GM10847 (cell line): Measurements from ENCODE around the gene HINFP.

Experiments
- POLR2A ChIP-seq: IDR thresholded peaks from 2 replicates; pipeline ENCODE4 v1.6.1; 2011; ENCODE audit not compliant: insufficient read length; ENCODE audit errors: extremely low read depth

The HINFP gene, protein sequence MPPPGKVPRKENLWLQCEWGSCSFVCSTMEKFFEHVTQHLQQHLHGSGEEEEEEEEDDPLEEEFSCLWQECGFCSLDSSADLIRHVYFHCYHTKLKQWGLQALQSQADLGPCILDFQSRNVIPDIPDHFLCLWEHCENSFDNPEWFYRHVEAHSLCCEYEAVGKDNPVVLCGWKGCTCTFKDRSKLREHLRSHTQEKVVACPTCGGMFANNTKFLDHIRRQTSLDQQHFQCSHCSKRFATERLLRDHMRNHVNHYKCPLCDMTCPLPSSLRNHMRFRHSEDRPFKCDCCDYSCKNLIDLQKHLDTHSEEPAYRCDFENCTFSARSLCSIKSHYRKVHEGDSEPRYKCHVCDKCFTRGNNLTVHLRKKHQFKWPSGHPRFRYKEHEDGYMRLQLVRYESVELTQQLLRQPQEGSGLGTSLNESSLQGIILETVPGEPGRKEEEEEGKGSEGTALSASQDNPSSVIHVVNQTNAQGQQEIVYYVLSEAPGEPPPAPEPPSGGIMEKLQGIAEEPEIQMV

DNA sequence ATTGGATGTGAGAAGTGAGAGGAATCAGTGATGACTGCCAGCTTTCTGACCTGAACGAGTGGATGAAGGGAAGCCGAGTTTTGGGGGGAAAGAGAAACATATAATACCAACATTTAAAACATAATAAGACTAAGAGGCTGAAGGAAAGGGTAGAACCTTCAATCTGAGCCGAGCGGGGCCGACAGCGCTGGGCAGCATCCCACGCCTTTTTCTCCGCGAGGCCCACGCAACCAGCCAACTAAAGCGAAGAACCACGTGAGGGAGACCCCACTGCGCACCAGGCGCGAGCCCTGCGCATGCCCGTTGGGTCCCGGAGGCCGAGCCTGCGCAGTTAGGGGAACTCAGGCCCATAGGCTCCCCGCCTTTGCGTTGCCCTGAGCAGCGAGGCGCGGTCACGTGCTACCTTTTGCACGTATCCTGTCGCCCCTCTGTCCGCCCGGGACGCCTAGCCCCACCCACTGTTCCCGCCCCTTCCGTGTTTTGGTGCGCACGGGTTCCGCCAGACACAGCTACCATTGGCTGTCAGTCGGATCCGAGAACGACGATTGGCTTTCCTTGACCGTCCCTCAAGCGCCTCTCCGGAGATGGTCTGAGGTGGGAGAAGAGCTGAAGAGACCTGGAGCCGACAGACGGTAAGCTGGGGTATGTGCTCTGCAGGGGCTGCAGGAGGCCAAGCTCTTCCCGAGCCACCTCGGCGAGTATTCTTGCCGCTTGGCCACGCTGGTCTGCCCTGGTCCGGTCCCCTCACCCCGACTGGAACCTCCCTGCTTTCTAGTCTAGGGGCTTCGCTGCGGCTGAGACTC is at the start of gene HINFP:
Gene HINFP (plus strand): TSS at position 573 of the 803 bp plus-strand sequence. CDS start 5,365 bp downstream, outside the sequence.
- no peak for TF ChIP-seq POLR2A

DNA sequence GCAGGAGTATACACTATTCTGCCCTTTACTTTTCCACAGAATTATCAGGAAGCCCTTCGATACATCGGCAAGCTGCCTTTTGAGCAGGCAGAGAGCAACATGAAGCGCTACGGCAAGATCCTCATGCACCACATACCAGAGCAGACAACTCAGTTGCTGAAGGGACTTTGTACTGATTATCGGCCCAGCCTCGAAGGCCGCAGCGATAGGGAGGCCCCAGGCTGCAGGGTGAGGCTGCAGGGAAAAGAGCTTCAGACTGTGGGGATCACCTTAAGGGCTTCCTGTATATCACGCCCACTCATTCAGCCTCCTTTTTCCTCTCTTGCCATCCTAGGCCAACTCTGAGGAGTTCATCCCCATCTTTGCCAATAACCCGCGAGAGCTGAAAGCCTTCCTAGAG is 43.5 kb upstream of the HINFP start:
- TF ChIP-seq POLR2A = no peak

DNA sequence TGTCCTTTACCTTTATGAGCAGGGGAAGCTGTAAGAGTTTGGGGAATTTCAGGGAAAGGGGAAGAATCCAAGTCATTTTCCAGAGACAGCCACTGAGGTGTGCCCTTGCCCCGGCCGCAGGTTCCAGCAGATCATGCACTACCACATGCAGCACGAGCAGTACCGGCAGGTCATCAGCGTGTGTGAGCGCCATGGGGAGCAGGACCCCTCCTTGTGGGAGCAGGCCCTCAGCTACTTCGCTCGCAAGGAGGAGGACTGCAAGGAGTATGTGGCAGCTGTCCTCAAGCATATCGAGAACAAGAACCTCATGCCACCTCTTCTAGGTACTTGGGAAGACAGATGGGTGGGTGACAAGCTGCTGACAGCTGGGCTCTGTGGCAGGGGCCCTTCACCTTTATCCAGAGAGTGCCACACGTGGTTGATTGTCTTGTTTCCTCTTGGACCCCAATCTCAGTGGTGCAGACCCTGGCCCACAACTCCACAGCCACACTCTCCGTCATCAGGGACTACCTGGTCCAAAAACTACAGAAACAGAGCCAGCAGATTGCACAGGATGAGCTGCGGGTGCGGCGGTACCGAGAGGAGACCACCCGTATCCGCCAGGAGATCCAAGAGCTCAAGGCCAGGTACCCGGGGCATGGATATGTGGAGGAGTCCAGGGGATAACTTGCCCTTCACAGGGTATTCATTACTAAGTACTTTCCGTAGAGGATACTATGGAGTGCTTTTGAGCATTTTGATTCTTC is 42.5 kb upstream of the HINFP start:
- no peak for TF ChIP-seq POLR2A

DNA sequence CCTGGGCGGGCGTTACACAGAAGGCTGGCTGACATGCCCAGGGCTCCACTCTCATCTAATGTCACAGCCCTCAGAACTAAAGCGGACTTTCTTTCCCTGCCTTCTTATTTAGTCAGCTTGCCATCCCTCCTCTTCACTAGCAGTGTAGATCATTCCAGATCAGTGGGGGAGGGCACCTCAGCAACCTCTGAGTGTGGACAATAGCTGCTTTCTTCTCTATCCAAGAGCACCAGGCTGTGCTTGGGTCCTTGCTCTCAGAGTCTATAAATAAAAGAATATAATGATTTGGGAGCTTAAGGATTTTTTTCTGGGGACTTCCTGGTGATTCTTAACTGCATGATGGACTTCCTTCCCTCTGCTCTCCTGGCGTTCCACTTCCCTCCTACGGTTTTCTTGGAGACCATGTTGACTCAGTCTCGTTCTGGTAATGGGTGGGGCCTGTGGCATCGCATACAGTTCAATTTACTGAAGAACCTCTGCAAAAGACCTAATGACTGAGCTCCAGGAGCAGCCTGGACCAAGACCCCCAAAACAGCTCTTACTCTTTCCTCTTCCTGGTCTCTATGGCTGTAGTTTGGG is 39.6 kb upstream of the HINFP start:
- no peak for TF ChIP-seq POLR2A

DNA sequence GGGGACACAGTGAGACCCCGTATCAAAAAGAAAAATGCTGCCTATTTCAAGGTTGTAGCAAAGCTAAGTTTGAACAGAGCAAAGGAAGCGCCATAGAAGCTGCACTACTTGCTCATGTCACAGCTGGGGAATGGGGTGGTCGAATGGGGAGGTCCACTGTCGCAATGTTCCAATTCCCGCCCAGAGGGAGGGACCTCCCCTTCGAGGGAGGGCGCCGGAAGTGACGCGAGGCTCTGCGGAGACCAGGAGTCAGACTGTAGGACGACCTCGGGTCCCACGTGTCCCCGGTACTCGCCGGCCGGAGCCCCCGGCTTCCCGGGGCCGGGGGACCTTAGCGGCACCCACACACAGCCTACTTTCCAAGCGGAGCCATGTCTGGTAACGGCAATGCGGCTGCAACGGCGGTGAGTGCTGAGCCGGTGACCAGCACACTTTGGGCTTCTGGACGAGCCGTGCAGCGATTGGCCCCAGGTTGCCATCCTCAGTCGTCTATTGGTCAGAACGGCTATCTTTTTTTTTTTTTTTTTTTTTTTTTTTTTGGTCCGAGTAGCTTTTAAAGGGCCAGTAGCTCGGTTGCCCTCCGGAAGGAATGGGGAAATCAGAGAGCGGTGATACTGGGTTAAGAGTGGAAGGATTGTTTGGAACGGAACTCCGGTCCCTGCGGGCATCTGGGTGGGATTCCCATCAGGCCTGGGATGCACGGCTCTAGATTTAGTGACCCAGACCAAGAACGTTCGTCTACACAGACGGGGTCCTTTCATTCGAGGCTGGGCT is 36.5 kb upstream of the HINFP start, which contains the start of gene HMBS:
Gene HMBS (plus strand): TSS at position 219 of the 774 bp plus-strand sequence. CDS start 153 bp downstream, at position 372.
- TF ChIP-seq POLR2A = peak; percentile 51

DNA sequence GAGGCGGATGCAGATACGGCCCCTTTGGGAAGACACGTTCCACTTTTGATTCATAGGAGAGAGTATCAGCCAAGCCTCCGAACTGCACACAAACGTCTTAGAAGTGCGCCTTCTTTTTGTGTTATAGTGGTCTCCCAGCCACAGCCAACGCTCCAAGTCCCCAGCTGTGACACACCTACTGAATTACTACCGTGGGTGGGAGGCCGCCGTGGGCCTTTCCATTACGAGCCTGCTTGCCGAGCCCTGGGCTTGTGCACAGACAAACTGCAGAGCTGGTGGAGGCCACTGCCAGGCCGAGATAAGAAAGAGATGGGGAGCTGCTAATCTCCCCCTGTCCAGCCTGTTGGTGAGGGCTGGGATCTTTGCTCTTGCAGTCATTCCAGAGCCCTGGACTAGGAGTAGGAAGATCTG is 35.9 kb upstream of the HINFP start:
- no peak for TF ChIP-seq POLR2A

DNA sequence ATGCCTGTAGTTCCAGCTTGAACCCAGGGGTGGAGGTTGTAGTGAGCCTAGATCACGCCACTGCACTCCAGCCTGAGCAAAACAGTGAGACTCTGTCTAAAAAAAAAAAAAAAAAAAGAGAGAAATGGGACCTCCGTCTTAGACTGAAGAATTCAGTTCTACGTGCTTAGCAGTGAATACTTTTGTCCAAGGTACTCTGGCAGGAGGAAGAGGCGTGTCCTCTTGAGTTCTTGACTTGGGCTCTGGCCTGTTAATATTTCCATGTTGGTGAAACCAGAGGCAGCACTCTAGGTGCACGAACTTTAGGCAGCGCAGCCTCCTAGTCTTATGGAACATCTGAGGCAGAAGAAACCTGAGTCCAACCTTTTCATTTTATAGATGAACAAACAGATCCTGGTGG is 34.3 kb upstream of the HINFP start:
- TF ChIP-seq POLR2A = no peak

DNA sequence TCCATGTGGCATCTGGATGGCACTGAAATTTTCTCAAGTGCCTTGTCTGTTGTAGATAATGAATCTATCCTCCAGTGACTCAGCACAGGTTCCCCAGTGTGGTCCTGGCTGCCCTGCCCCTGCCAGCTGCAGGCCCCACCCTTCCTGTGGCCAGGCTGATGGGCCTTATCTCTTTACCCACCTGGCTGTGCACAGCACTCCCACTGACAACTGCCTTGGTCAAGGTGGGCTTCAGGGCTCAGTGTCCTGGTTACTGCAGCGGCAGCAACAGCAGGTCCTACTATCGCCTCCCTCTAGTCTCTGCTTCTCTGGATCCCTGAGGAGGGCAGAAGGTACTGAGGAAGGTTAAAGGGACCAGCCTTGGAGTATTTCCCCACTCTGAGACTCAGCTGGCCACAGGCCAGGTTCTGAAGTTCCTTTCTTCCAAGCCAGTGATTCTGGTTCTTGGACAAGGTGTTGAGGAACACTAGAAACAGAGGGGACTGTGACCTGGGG is 33.6 kb upstream of the HINFP start:
- TF ChIP-seq POLR2A = no peak

DNA sequence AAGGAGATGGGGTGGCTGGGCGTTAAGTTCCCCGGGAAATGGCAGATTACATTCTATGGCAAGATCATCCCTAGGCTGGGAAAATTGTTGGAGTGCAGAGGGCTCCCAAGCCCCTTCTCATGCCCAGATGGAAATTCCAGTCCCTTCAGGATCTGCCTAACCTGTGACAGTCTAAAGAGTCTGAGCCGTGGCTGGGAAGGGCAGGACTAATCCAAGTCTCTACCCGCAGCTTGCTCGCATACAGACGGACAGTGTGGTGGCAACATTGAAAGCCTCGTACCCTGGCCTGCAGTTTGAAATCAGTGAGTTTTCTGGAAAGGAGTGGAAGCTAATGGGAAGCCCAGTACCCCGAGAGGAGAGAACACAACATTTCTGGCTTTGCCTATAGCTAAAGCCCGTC is 33.0 kb upstream of the HINFP start:
- no peak for TF ChIP-seq POLR2A

DNA sequence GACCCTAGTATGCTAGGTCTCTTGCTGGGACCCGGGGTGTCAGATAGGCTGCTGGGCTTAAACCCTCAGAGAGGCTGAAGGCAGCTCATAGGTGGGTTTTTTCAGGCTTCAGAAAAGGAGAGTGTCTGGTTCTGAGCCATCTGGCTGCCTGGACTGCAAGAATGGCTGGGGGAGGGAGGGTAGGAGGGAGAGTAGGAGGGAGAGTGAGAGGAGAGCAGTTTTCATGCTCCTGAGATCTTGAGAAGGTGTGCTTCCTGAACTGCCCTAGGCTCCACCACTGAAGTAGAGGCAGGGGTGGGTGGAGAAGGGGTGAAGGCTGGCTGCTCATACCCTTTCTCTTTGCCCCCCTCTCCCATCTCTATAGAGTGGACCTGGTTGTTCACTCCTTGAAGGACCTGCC is 32.1 kb upstream of the HINFP start:
- TF ChIP-seq POLR2A = no peak

DNA sequence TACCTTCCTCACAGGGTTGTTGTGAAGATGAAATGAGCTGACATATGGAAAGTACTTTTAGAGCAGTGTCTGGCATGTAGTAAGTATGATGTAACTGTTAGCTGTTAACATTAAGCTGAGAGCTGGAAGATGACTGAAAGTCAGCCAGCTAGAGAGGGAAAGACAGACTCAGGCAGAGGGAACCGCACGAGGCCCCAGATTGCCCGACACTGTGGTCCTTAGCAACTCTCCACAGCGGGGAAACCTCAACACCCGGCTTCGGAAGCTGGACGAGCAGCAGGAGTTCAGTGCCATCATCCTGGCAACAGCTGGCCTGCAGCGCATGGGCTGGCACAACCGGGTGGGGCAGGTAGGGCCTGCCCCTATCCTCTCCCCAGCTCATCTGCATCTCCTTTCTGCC is 30.2 kb upstream of the HINFP start:
- no peak for TF ChIP-seq POLR2A

DNA sequence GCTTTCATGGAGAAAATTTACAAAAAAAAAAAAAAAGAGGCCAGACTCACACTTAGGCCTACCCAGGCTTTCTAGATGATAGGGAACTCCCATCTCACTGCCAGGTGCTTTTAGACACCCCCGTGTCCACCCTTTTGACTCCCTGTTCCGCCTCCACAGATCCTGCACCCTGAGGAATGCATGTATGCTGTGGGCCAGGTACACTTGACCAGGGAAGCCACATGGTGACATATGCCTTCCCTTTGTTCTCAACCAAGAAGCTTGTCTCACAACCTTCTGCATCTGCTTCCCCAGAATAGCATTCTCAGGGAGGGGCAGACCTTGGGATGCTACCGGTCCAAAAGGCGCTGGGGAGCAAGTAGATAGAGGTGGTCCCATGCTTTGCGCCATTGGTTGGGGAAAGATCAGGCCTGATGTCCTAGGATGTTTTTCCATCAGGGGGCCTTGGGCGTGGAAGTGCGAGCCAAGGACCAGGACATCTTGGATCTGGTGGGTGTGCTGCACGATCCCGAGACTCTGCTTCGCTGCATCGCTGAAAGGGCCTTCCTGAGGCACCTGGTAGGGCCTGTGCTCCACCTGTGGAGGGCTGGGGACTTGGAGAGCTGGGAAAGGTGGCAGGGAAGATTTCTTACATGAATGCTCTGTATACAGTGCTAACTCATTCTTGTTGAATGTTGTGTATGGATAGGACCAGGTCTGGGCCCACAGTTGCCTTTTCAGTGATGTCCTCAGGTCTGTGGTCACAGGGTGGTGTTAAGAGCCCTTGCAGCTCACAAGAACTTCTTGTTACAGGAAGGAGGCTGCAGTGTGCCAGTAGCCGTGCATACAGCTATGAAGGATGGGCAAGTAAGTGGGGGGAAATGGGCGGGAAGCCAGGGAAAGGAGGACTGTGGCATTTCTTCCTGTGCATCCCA is 29.2 kb upstream of the HINFP start:
- no peak for TF ChIP-seq POLR2A

DNA sequence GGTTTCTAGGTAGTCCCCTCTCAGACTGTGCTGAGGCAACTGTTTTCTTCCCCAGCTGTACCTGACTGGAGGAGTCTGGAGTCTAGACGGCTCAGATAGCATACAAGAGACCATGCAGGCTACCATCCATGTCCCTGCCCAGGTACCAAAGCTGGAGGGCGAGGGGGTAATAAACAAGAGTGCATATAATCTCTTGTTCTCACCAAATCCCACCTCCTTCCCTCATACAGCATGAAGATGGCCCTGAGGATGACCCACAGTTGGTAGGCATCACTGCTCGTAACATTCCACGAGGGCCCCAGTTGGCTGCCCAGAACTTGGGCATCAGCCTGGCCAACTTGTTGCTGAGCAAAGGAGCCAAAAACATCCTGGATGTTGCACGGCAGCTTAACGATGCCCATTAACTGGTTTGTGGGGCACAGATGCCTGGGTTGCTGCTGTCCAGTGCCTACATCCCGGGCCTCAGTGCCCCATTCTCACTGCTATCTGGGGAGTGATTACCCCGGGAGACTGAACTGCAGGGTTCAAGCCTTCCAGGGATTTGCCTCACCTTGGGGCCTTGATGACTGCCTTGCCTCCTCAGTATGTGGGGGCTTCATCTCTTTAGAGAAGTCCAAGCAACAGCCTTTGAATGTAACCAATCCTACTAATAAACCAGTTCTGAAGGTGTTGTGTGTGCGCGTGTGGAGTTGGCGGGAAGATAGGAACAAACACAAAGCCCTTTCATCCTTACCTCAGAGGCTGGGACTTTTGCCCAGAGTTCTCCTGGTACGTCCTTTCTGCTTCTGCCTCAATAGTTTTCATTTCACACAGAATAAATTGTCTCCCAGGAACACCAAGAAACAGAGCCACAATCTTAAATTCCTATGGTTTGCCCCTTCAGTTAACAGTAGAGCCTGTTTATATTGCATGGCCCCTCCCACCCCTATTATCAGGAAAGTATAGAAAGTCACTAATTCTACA is 28.2 kb upstream of the HINFP start:
- TF ChIP-seq POLR2A = no peak
